ENCODE measurements around the gene AFF1. TPM values are rescaled to one million over a fixed set of nuclear protein-coding genes. Genes with fewer than 3 reads are reported as not detected.
"Not testable (repeated sequence)": the region's sequence is repeated elsewhere in the genome, so short reads cannot be mapped to it uniquely, and the experiment has no call there.

Gene AFF1
- total RNA-seq, 2 donors from 2014 or later = 42.8 to 57.0 TPM

DNA sequence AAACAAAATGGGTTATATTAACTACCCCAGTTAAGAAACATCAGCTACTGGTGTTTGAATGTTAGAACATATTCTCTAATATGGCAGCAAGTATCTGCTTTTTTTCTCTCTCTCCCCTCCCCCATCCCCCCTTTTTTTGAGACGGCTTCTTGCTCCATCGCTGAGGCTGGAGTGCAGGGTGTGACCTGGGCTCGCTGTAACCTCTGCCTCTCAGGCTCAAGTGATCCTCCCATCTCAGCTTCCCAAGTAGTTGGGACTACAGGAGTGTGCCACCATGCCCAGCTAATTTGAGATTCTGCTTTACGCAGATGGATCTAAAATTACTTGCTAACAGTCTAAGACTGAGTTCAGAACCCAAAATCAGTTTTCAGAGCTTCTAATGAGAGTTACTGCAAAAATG lies 101.9 kb downstream of the AFF1 start:
- ATAC-seq = no peak

DNA sequence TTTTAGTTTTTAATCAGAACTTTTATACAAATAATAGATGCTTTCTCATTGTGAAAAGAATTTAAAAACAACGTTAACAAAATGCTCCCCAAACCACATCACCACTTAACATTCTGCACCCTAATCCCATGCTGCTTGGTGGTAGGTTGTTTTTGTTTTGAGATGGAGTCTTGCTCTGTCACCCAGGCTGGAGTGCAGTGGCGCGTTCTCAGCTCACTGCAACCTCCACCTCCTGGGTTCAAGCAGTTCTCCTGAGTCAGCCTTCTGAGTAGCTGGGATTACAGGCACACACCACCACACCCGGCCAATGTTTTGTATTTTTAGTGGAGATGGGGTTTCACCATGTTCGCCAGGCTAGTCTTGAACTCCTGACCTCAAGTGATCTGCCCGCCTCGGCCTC lies 102.4 kb downstream of the AFF1 start:
- Histone ChIP-seq H3K27ac (peak overlapping the region in 2 of 4 donors; percentile 27 to 72), H3K4me1 (peaks cover 77% of the 10 kb centered on the region)
- 76 to 81% methylated on average over 7 of the region's 7 CpGs for WGBS, 2 donors
- not testable (repeated sequence) for H3K9me3 ChIP-seq; H3K4me3 ChIP-seq; H3K27me3 ChIP-seq; DNase-seq; ATAC-seq; H3K36me3 ChIP-seq (replicated peaks in 1 of 2; ENCODE audit: insufficient read depth in 1 of 2, low read depth in 2 of 2)
- intact Hi-C loops (cut with DNase I) = loop anchor here (10.0 kb wide), 1 partner anchor 48 kb away; no protein-coding TSS in a partner anchor

More for the DNA sequence above, 101.9 kb downstream of the AFF1 start:
- intact Hi-C loops (cut with DNase I) = loop anchor here (10.0 kb wide), 1 partner anchor 48 kb away; no protein-coding TSS in a partner anchor
- Histone ChIP-seq H3K36me3 (replicated peaks in 1 of 2; ENCODE audit: insufficient read depth in 1 of 2, low read depth in 2 of 2) (no peaks in the 10 kb centered on the region), H3K9me3 (no peaks in the 10 kb centered on the region), H3K4me1 (peaks cover 81% of the 10 kb centered on the region), H3K4me3 (no peak overlapping the region), H3K27ac (peak overlapping the region in 2 of 4 donors; percentile 27 to 72), H3K27me3 (no peaks in the 10 kb centered on the region)
- DNase-seq = no peak
- WGBS, 2 donors = 74 to 76% methylated on average over 4 of the region's 4 CpGs
- TF ChIP-seq POLR2A (IDR thresholded peaks at IDR 0.05) (no peak), CTCF (IDR thresholded peaks at IDR 0.05) (no peak)

- H3K36me3 ChIP-seq (replicated peaks in 1 of 2; ENCODE audit: insufficient read depth in 1 of 2, low read depth in 2 of 2) = no peaks in the 10 kb centered on the region
- peak overlapping the region in 3 of 4 donors; percentile 27 to 72 (median 42) for H3K27ac ChIP-seq
- 42% methylated on average over 5 of the region's 5 CpGs for WGBS, 2 donors
- intact Hi-C loops (cut with DNase I) = loop anchor here (10.0 kb wide), 1 partner anchor 47 kb away; no protein-coding TSS in a partner anchor
- peaks cover 77% of the 10 kb centered on the region for H3K4me1 ChIP-seq
- no peaks in the 10 kb centered on the region for H3K9me3 ChIP-seq
- H3K4me3 ChIP-seq = no peak overlapping the region
- DNase-seq = no peak
- no peaks in the 10 kb centered on the region for H3K27me3 ChIP-seq
- ATAC-seq = no peak
- TF ChIP-seq POLR2A (IDR thresholded peaks at IDR 0.05) (no peak), CTCF (IDR thresholded peaks at IDR 0.05) (no peak)
These were observed 103.0 kb downstream of the AFF1 start for GRCh38 chr4:87037671-87038334.

DNA sequence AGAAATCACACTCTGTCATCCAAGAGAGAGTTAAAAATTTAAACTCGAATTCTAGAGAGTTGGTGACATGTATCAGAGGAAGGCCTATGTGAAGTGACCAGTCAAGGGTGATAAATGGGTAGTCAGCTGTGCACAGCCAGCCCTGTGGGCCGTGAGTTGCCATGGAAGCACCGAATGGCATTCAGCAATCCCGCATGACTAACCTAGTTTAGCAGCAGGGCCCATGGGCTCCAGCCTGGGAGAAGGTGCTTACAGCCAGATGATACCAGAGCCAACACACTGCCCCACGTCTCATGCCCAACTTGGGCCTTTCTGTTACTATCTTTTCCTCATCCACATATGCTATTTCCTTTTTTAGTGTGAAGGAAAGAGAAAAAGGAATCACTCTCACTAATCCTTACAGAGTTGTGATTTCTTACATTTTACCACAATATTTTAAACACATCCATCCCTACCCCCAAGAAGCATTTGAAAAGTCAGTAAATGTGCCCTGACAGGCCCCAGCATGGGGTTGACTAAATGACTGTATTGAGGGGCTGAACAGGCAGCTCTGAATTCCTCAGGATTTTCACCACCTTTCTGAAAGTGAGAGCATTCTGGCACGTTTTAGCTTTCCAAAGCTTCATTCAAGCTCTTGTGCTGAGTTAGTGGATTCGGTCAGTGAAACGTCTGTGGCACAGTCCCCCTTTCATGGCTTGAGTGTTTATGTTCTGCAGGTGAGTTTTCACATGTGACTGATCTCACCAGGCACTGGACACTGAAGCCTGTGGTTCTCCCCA lies 104.2 kb downstream of the AFF1 start:
- Histone ChIP-seq H3K9me3 (no peaks in the 10 kb centered on the region), H3K36me3 (replicated peaks in 1 of 2; ENCODE audit: insufficient read depth in 1 of 2, low read depth in 2 of 2) (no peaks in the 10 kb centered on the region), H3K27me3 (no peaks in the 10 kb centered on the region), H3K4me1 (peaks cover 77% of the 10 kb centered on the region), H3K4me3 (no peak overlapping the region), H3K27ac (peak overlapping the region; percentile 27 to 72 (median 38))
- WGBS, 2 donors = 13 to 24% methylated on average over 8 of the region's 8 CpGs
- intact Hi-C loops (cut with DNase I) = loop anchor here (10.0 kb wide), 1 partner anchor 46 kb away; no protein-coding TSS in a partner anchor
- DNase-seq (peak; percentile 59 to 84 (median 81)), ATAC-seq (peak; percentile 90)
- no peak for TF ChIP-seq POLR2A (IDR thresholded peaks at IDR 0.05)

- WGBS, 2 donors = 67 to 72% methylated on average over 3 of the region's 3 CpGs
- H3K27me3 ChIP-seq = no peaks in the 10 kb centered on the region
- intact Hi-C loops (cut with DNase I) = no loop called here
- H3K27ac ChIP-seq = peak overlapping the region in 2 of 4 donors; percentile 33 to 43
- ATAC-seq (no peak), DNase-seq (no peak)
- H3K36me3 ChIP-seq (replicated peaks in 1 of 2; ENCODE audit: insufficient read depth in 1 of 2, low read depth in 2 of 2) = no peaks in the 10 kb centered on the region
- no peaks in the 10 kb centered on the region for H3K9me3 ChIP-seq
- peaks cover 85% of the 10 kb centered on the region for H3K4me1 ChIP-seq
- no peak for TF ChIP-seq POLR2A (IDR thresholded peaks at IDR 0.05)
- no peak overlapping the region for H3K4me3 ChIP-seq
These were observed 106.3 kb downstream of the AFF1 start for GRCh38 chr4:87041141-87041540.

DNA sequence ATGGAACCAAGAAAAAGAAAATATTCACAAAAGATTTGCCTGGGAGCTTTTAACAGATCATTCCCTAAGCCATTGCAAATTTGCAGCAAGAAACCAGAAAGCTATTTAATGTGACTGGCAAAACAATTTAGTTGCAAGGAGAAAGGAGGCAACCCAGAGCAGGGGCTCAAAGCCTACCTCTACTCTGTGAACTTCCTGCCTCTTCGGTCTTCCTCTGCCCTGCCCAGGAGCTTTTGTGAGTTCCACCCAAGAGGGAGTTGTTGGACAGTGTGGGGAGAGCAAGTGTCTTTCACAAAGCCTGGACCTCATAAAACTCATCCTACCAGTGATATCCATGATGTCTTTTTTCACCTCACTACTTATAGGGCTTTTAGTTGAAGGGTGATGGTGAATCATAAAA lies 107.4 kb downstream of the AFF1 start:
- intact Hi-C loops (cut with DNase I) = no loop called here
- 75 to 79% methylated on average over 1 of the region's 1 CpG for WGBS, 2 donors
- Histone ChIP-seq H3K4me1 (peaks cover 77% of the 10 kb centered on the region), H3K4me3 (no peak overlapping the region), H3K36me3 (replicated peaks in 1 of 2; ENCODE audit: insufficient read depth in 1 of 2, low read depth in 2 of 2) (no peaks in the 10 kb centered on the region), H3K27me3 (no peaks in the 10 kb centered on the region), H3K27ac (peak overlapping the region in 1 of 4 donors; percentile 27), H3K9me3 (no peaks in the 10 kb centered on the region)
- DNase-seq = no peak
- TF ChIP-seq CTCF (IDR thresholded peaks at IDR 0.05) (no peak), POLR2A (IDR thresholded peaks at IDR 0.05) (no peak)
- no peak for ATAC-seq
